ENCODE data around the gene SRP54.
"Not testable (repeated sequence)": the region's sequence is repeated elsewhere in the genome, so short reads cannot be mapped to it uniquely, and the experiment has no call there.

Gene SRP54

GRCh38 chr14:35046751-35047536, 64.2 kb downstream of the SRP54 start:
- no peak for DNase-seq (ENCODE audit: low read depth in 2 of 2)

GRCh38 chr14:35047976-35048513, 65.3 kb downstream of the SRP54 start:
- no peak for DNase-seq (ENCODE audit: low read depth in 2 of 2)

- no peak for DNase-seq (ENCODE audit: low read depth in 2 of 2)
These were observed 67.9 kb downstream of the SRP54 start for GRCh38 chr14:35050652-35051051.

- no peak for DNase-seq (ENCODE audit: low read depth in 2 of 2)
These were observed 69.0 kb downstream of the SRP54 start for GRCh38 chr14:35051796-35052195.

- DNase-seq (ENCODE audit: low read depth in 2 of 2) = no peak
These were observed 69.8 kb downstream of the SRP54 start for GRCh38 chr14:35052637-35053036.

- not testable (repeated sequence) for DNase-seq (ENCODE audit: low read depth in 2 of 2)
These were observed 78.5 kb downstream of the SRP54 start for GRCh38 chr14:35061113-35061791.

GRCh38 chr14:35065731-35066130, 82.9 kb downstream of the SRP54 start:
- DNase-seq (ENCODE audit: low read depth in 2 of 2) = not testable (repeated sequence)

GRCh38 chr14:35068238-35069012, 85.6 kb downstream of the SRP54 start:
- no peak for DNase-seq (ENCODE audit: low read depth in 2 of 2)

GRCh38 chr14:35072226-35072625, 89.4 kb downstream of the SRP54 start:
- DNase-seq (ENCODE audit: low read depth in 2 of 2) = no peak

GRCh38 chr14:35073486-35073885, 90.7 kb downstream of the SRP54 start:
- no peak for DNase-seq (ENCODE audit: low read depth in 2 of 2)

GRCh38 chr14:35078082-35078481, 95.3 kb downstream of the SRP54 start:
- DNase-seq (ENCODE audit: low read depth in 2 of 2) = no peak
